Measurements from ENCODE around the gene BTRC.

The BTRC gene

DNA sequence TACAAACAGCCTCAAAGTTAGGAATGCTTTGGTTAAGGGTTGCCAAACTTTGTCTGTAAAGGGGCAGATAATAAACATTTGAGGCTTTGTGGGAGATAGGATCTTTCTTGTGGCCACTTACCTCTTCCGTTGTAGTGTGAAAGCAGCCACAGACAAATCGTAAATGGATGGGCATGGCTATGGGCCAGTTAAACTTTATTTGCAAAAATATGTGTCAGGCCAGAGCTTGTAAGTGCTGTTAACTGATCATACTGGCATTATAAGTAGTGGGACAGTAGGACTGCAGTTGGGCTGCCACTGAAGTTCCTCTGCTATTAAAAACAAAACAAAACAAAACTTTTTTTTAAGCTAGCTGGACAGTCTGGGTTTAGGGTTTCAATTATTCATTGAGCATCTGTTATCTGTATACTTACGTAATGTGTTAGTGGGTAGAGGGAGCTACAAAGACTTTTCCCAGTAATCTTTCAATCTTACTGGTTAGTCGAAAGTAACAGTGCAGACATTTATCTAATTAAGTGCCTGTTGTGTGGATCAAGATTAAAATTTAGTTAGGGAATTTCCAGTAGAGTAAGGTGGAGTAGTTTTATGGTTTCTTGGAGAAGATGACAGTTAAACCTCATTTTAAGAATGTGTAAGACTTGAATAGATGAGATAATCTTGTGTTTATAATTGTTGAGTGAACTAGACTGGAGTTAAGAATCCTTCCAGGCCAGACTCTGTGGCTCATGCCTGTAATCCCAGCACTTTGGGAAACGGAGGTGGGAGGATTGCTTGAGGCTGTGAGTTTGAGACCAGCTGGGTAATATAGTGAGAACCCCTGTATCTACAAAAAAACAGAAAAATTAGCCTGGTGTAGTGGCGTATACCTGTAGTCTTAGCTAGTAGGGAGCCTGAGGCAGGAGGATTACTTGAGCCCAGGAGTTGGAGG, 100.1 kb downstream of the BTRC start:
- CTCF ChIA-PET: interaction anchor here (0.8 to 2.2 kb wide), 4 partner anchors 9 to 165 kb away, joined by 3 to 17 read pairs (median 8); no protein-coding TSS in a partner anchor
- POLR2A ChIA-PET: interaction anchor here (1.4 kb wide), 1 partner anchor 10 kb away, joined by 3 read pairs; no protein-coding TSS in a partner anchor
- no peak for DNase-seq (ENCODE audit: extremely low spot score)
- no peak for TF ChIP-seq LEF1 (IDR thresholded peaks at IDR 0.05; ENCODE audit: borderline replicate concordance)
- TF ChIP-seq NFRKB (IDR thresholded peaks at IDR 0.05): no peak
- no peak for TF ChIP-seq SP1 (IDR thresholded peaks at IDR 0.05)
- peak; percentile 28; the same call in 1 of the 2 replicates for TF ChIP-seq ZNF384 (IDR thresholded peaks at IDR 0.05)

DNA sequence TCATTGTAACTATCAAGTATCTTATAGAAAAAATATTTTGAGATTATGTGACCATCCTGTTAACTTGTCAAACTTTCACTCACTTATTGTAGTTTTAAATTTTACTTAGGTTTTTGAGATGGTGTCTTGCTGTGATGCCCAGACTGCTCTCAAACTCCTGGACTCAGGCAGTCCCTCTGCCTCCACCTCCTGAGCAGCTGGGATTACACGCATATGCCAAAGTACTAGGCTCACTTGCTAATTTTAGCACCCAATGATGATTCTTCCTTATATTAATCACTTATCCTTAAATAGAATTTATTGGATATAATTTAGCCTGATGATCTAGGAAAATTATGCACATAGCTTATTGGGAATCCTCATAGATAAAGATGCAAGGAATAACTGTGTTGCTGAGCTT, 104.9 kb downstream of the BTRC start:
- DNase-seq (ENCODE audit: extremely low spot score): no peak
- TF ChIP-seq FOXM1 (IDR thresholded peaks at IDR 0.05; ENCODE audit: borderline replicate concordance) (no peak), LEF1 (IDR thresholded peaks at IDR 0.05; ENCODE audit: borderline replicate concordance) (no peak), L3MBTL2 (conservative IDR thresholded peaks at IDR 0.05) (no peak), BHLHE40 (IDR thresholded peaks at IDR 0.05; ENCODE audit: borderline replicate concordance) (no peak), NFRKB (IDR thresholded peaks at IDR 0.05) (no peak), FOXK2 (IDR thresholded peaks at IDR 0.05) (no peak)
- ChIA-PET POLR2A (no interaction called here), CTCF (interaction anchor here (1.1 kb wide), 1 partner anchor 8 kb away, joined by 4 read pairs; no protein-coding TSS in a partner anchor)

DNA sequence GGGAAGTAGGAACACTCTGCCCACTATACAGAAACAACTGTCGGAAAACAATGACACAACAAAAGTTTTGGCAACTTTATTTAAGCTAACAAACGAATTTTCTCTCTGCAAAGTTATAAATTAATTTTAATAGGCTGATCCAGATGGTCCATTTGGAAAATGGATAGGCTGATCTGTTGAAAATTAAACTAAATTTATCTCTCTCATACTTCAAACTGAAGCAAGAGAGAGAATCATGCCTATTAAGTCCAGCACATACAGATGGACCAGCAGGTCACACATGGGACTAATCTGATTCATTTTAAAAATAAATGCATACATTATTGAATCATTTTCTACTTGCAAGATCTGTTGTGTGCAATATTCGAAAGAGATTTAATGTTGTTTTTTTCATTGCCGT, 110.1 kb downstream of the BTRC start:
- no peak for DNase-seq (ENCODE audit: extremely low spot score)
- no peak for TF ChIP-seq ELF4 (IDR thresholded peaks at IDR 0.05)
- CTCF ChIA-PET: interaction anchor here (1.6 kb wide), 1 partner anchor 175 kb away, joined by 3 read pairs; no protein-coding TSS in a partner anchor

DNA sequence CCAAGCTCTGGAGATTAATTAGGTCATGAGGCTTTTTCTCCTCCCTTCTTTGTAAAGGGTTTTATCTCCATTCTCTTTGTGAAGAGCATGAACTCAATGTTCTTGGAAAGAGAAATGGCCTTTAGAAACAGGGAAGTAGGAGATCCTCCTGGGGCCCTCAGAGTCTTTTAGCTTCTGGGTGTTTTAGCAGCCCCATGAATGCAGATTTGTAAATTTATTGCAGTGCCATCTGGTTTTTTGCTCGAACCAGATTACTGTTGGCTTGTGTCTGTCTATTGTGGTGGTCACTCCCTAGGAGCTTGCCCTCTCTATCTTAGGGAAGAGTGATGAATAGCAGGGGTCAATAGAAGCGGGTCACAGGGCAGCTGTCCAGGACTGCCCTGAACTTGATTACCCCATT, 110.6 kb downstream of the BTRC start:
- no peak for DNase-seq (ENCODE audit: extremely low spot score)
- CTCF ChIA-PET: interaction anchor here (1.6 kb wide), 1 partner anchor 176 kb away, joined by 3 read pairs; no protein-coding TSS in a partner anchor
- TF ChIP-seq TARDBP (IDR thresholded peaks at IDR 0.05) (no peak), FOXA1 (IDR thresholded peaks at IDR 0.05) (no peak), ELF4 (IDR thresholded peaks at IDR 0.05) (no peak), ZNF384 (IDR thresholded peaks at IDR 0.05) (no peak), SUZ12 (IDR thresholded peaks at IDR 0.05) (no peak), NFRKB (IDR thresholded peaks at IDR 0.05) (no peak), ARNT (IDR thresholded peaks at IDR 0.05) (no peak), L3MBTL2 (conservative IDR thresholded peaks at IDR 0.05) (no peak), FOXM1 (IDR thresholded peaks at IDR 0.05; ENCODE audit: borderline replicate concordance) (no peak), SP1 (IDR thresholded peaks at IDR 0.05) (no peak), BHLHE40 (IDR thresholded peaks at IDR 0.05; ENCODE audit: borderline replicate concordance) (no peak), HDGF (IDR thresholded peaks at IDR 0.05; ENCODE audit: borderline replicate concordance) (no peak), CTBP1 (IDR thresholded peaks at IDR 0.05; ENCODE audit: borderline replicate concordance) (no peak)
- TF ChIP-seq, protein P1, sequence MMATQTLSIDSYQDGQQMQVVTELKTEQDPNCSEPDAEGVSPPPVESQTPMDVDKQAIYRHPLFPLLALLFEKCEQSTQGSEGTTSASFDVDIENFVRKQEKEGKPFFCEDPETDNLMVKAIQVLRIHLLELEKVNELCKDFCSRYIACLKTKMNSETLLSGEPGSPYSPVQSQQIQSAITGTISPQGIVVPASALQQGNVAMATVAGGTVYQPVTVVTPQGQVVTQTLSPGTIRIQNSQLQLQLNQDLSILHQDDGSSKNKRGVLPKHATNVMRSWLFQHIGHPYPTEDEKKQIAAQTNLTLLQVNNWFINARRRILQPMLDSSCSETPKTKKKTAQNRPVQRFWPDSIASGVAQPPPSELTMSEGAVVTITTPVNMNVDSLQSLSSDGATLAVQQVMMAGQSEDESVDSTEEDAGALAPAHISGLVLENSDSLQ (IDR thresholded peaks at IDR 0.05): no peak
- POLR2A ChIA-PET: no interaction called here

More for the DNA sequence above, 110.1 kb downstream of the BTRC start:
- POLR2A ChIA-PET: no interaction called here

DNA sequence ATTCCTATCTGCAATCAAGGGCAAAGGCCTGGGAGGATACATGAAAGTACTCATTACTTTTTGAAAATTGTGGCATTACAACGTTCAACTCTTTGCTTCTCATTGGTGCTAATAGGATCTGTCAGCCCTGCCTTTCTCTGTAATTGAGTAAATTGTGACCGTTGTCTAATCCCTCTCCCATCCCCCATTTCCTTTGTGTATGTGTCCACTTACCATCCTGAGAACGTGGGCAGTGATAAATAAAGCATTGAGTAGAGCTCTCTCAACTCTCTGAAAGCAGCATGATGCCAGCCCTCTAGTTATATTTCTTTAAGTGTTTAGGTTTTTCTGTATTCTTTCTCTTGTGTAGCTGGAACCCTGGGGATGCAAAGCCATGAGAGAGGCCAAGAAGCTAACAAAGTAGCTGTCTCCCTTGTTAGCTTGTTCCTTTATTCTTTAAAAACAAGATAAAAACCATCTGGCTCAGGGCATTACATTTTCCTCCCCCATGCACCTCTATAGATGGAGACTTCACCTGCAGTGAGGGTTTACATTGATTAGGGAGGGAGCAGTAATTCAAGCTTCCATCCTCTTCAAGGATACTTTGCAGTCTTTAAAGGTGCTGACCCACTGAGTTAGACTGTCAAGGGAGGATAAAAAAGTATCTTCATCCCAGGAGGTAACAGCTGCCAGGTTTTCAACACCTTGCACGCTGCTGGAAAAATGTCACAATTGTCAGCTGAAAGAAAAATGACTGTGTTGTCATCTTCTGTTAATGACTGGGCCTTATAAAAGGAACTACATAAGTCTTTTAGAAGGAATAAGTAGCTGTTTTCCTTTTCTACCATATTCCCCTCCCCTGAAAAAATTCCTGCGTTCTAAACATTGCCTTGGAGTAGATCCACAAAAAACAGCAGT, 112.3 kb downstream of the BTRC start:
- CTCF ChIA-PET: interaction anchor here (0.6 to 2.3 kb wide), 24 partner anchors 9 to 252 kb away, joined by 3 to 17 read pairs (median 5); partner anchors contain the start of gene BTRC
- DNase-seq (ENCODE audit: extremely low spot score): no peak
- TF ChIP-seq, protein P1 (IDR thresholded peaks at IDR 0.05): peak; percentile 41; the same call in 1 of the 2 replicates
- no peak for TF ChIP-seq L3MBTL2 (conservative IDR thresholded peaks at IDR 0.05)
- POLR2A ChIA-PET: no interaction called here

DNA sequence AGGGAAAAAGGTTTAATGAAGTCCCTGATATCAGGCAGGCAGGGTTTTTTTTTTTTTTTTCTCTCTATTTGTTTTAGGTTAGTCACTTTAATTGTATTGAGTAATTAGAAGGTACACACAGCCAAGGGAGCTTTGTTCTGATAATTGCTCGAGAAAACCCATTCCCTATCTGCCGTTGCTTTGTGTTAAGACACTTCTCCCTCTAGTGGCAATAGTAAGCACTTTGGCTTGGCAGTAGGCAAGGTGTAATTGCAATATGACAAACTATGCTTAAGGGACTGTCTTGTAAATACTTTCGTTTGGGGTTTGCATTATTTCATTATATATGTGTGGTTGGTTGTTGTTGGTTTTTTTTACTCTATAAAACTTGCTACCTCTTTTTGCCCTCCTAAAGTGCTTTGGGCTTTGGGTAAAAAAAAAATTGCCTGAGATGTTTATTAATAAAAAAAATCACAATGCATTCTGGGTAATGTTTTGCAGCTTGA, 113.4 kb downstream of the BTRC start:
- POLR2A ChIA-PET: interaction anchor here (0.8 kb wide), 1 partner anchor 238 kb away, joined by 3 read pairs; the partner anchor contains the start of gene LBX1
- CTCF ChIA-PET: interaction anchor here (0.6 to 2.3 kb wide), 29 partner anchors 8 to 309 kb away, joined by 3 to 17 read pairs (median 5); partner anchors contain the start of gene BTRC
- DNase-seq (ENCODE audit: extremely low spot score): peak; percentile 72
- peak; percentile 52; the same call in 1 of the 2 replicates for TF ChIP-seq ZNF384 (IDR thresholded peaks at IDR 0.05)
- TF ChIP-seq LEF1 (IDR thresholded peaks at IDR 0.05; ENCODE audit: borderline replicate concordance): no peak
- TF ChIP-seq CTBP1 (IDR thresholded peaks at IDR 0.05; ENCODE audit: borderline replicate concordance): no peak

DNA sequence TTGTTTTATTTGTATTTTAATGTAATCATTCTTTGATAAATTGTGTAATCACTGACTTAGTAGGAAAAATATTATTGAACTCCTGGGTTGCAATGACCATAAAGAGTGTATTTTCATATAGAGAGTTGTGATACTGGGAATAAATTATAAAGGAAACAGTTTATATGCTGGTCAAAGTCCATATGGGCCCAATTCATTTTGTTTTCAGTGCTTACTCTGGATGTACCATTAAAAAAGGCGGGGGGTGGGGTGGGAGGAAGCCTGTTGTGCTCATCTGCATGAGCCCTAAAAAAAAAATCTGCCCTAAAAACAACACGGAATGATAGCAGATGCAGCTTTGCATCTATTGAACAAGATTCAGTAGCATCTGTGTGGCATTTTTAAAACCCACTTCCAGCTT, 114.2 kb downstream of the BTRC start:
- no peak for TF ChIP-seq ELF4 (IDR thresholded peaks at IDR 0.05)
- TF ChIP-seq FOXA1 (IDR thresholded peaks at IDR 0.05): no peak
- TF ChIP-seq TARDBP (IDR thresholded peaks at IDR 0.05): no peak
- TF ChIP-seq CTBP1 (IDR thresholded peaks at IDR 0.05; ENCODE audit: borderline replicate concordance): no peak
- TF ChIP-seq SP1 (IDR thresholded peaks at IDR 0.05): no peak
- no peak for TF ChIP-seq ZNF384 (IDR thresholded peaks at IDR 0.05)
- TF ChIP-seq NFRKB (IDR thresholded peaks at IDR 0.05): no peak
- TF ChIP-seq L3MBTL2 (conservative IDR thresholded peaks at IDR 0.05): no peak
- no peak for TF ChIP-seq HDGF (IDR thresholded peaks at IDR 0.05; ENCODE audit: borderline replicate concordance)
- no peak for TF ChIP-seq BHLHE40 (IDR thresholded peaks at IDR 0.05; ENCODE audit: borderline replicate concordance)
- no peak for TF ChIP-seq SUZ12 (IDR thresholded peaks at IDR 0.05)
- TF ChIP-seq FOXM1 (IDR thresholded peaks at IDR 0.05; ENCODE audit: borderline replicate concordance): no peak
- TF ChIP-seq FOXK2 (IDR thresholded peaks at IDR 0.05): no peak
- TF ChIP-seq ARNT (IDR thresholded peaks at IDR 0.05): no peak
- TF ChIP-seq, protein P1 (IDR thresholded peaks at IDR 0.05): no peak
- no peak for TF ChIP-seq LEF1 (IDR thresholded peaks at IDR 0.05; ENCODE audit: borderline replicate concordance)
- ChIA-PET CTCF (interaction anchor here (0.6 to 1.8 kb wide), 2 partner anchors 202 to 254 kb away, joined by 4 to 8 read pairs; no protein-coding TSS in a partner anchor), POLR2A (no interaction called here)
- DNase-seq (ENCODE audit: extremely low spot score): no peak
